Lower leg skin (tissue), 3 donors: ENCODE results near the gene PACSIN2.

ENCODE experiments used
- POLR2A ChIP-seq, 2 donors: fragments of 450-650 bp; IDR thresholded peaks; one replicate each; pipeline ENCODE4 v1.6.1; 2016 to 2017; ENCODE audit warnings: antibody characterized with exemption in 2 of 2, mild to moderate bottlenecking in 1 of 2, moderate library complexity in 1 of 2
- TF ChIP-seq, protein P1 (sequence below), 3 donors: fragments of 450-650 bp; IDR thresholded peaks; one replicate each; pipeline ENCODE4 v1.5.1; 2016; ENCODE audit warnings: antibody characterized with exemption in 3 of 3, mild to moderate bottlenecking in 3 of 3, moderate library complexity in 2 of 3

DNA sequence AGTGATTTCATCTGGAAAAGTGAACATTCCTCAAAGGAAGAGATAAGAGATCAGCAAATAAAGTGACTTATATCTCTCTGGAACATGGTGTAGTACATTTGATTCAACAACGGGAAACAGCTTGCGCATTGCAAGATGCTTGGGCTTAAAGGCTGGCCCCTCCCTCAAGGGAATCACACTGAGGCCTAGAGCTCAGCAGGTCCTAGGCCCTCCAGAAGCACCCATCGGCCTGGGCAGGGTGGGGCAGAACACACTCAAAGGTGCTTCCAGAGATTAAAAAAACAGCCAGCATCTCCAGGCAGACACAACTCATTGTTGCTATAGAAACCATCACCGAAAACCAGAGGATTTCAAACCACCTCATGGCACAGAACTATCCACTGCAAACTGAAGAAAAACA lies 88.8 kb downstream of the PACSIN2 start:
- TF ChIP-seq, protein P1, sequence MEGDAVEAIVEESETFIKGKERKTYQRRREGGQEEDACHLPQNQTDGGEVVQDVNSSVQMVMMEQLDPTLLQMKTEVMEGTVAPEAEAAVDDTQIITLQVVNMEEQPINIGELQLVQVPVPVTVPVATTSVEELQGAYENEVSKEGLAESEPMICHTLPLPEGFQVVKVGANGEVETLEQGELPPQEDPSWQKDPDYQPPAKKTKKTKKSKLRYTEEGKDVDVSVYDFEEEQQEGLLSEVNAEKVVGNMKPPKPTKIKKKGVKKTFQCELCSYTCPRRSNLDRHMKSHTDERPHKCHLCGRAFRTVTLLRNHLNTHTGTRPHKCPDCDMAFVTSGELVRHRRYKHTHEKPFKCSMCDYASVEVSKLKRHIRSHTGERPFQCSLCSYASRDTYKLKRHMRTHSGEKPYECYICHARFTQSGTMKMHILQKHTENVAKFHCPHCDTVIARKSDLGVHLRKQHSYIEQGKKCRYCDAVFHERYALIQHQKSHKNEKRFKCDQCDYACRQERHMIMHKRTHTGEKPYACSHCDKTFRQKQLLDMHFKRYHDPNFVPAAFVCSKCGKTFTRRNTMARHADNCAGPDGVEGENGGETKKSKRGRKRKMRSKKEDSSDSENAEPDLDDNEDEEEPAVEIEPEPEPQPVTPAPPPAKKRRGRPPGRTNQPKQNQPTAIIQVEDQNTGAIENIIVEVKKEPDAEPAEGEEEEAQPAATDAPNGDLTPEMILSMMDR (IDR thresholded peaks at IDR 0.05) = no peak
- TF ChIP-seq POLR2A (IDR thresholded peaks at IDR 0.05) = no peak
